ENCODE measurements around the gene GPAT3.
A peak's percentile ranks its signal among the peaks of the same experiment; 100 is the strongest.

Gene GPAT3

GRCh38 chr4:83644677-83645659 lies 109.1 kb downstream of the GPAT3 start:
- TF ChIP-seq JUND (IDR thresholded peaks at IDR 0.05; ENCODE audit: low read depth): no peak
- in situ Hi-C loops (cut with HindIII; ENCODE audit: low pct_unique_long_range_greater_than_20kb, low sequenced_read_pairs): no loop called here
- peak in 1 of 2 experiments; percentile 72 for DNase-seq (ENCODE audit: low read depth in 1 of 2, low spot score in 1 of 2)

- in situ Hi-C loops (cut with HindIII; ENCODE audit: low pct_unique_long_range_greater_than_20kb, low sequenced_read_pairs): no loop called here
- DNase-seq (ENCODE audit: low read depth in 1 of 2, low spot score in 1 of 2): no peak
- TF ChIP-seq JUND (IDR thresholded peaks at IDR 0.05; ENCODE audit: low read depth): no peak
These were observed 110.8 kb downstream of the GPAT3 start for GRCh38 chr4:83646538-83647239.

- in situ Hi-C loops (cut with HindIII; ENCODE audit: low pct_unique_long_range_greater_than_20kb, low sequenced_read_pairs): no loop called here
- no peak for DNase-seq (ENCODE audit: low read depth in 1 of 2, low spot score in 1 of 2)
- TF ChIP-seq JUND (IDR thresholded peaks at IDR 0.05; ENCODE audit: low read depth): no peak
These were observed 115.9 kb downstream of the GPAT3 start for GRCh38 chr4:83651846-83652245.

Data from T47D (cell line).